ENCODE results near the gene TIPARP.

The TIPARP gene

GRCh38 chr3:156743859-156744258 lies 69.5 kb downstream of the TIPARP start:
- TF ChIP-seq CTCF (IDR thresholded peaks at IDR 0.05; ENCODE audit: insufficient read depth, missing control alignments): no peak
- no peak for FAIRE-seq
- DNase-seq (ENCODE audit: insufficient read length, low spot score): no peak

- FAIRE-seq (no peak), DNase-seq (ENCODE audit: insufficient read length, low spot score) (no peak)
- no peak for TF ChIP-seq CTCF (IDR thresholded peaks at IDR 0.05; ENCODE audit: insufficient read depth, missing control alignments)
Measured at GRCh38 chr3:156744631-156745030, 70.2 kb downstream of the TIPARP start.

- no peak for TF ChIP-seq CTCF (IDR thresholded peaks at IDR 0.05; ENCODE audit: insufficient read depth, missing control alignments)
- DNase-seq (ENCODE audit: insufficient read length, low spot score) (no peak), FAIRE-seq (no peak)
Measured at GRCh38 chr3:156745766-156746165, 71.4 kb downstream of the TIPARP start.

DNA sequence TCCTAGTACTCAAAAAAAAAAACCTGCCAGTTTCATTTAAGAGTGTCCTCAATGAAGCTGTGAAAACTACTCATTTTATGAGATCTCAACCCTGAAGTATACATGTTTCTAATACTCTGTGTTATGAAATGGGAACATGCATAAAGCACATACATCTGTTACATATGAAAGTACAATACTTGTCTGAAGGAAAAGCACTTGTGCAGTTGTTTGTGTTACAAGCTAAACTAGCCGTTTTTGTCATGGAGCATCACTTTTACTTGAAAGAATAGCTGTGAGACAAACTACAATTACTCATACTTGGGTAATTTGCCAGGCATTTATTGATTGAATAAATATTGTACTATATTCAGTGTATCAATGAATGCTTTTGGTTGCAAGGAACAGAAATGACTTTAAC lies 72.7 kb downstream of the TIPARP start:
- DNase-seq (ENCODE audit: insufficient read length, low spot score) (no peak), FAIRE-seq (no peak)
- no peak for TF ChIP-seq CTCF (IDR thresholded peaks at IDR 0.05; ENCODE audit: insufficient read depth, missing control alignments)

- FAIRE-seq (no peak), DNase-seq (ENCODE audit: insufficient read length, low spot score) (no peak)
- no peak for TF ChIP-seq CTCF (IDR thresholded peaks at IDR 0.05; ENCODE audit: insufficient read depth, missing control alignments)
Measured at GRCh38 chr3:156749244-156749643, 74.9 kb downstream of the TIPARP start.

DNA sequence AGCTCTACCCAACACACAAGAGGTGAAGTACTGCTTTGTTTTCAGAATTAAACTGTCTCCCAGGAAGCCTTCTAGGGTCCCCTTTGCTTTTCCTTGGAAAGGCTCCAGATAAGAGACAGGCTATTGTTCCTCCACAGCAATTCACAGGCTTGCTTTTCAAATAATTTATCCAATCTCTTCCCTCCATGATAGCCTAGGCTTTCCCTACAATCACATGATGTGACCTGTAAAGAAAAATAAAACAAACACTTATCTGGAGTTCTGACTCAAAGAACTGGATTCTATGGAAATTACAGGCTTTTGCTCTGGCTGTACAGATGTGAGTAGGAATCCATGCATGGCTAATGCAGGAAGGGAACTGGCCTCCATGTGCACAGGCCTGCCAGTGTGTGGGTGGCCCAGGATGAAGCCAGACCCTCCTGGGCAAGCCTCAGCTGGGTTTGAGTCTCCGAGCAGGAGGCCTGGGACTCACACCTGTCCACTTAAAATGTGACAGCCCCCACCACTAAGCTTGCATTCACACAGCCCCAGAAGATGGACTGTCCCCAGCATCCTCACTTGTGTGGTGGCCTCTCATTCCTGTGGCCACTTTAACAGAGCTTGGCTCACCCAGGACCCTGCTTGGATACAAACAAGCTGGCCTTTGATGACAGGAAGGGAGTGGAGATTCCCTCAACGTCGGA lies 75.9 kb downstream of the TIPARP start:
- FAIRE-seq (no peak), DNase-seq (ENCODE audit: insufficient read length, low spot score) (no peak)
- no peak for TF ChIP-seq CTCF (IDR thresholded peaks at IDR 0.05; ENCODE audit: insufficient read depth, missing control alignments)

DNA sequence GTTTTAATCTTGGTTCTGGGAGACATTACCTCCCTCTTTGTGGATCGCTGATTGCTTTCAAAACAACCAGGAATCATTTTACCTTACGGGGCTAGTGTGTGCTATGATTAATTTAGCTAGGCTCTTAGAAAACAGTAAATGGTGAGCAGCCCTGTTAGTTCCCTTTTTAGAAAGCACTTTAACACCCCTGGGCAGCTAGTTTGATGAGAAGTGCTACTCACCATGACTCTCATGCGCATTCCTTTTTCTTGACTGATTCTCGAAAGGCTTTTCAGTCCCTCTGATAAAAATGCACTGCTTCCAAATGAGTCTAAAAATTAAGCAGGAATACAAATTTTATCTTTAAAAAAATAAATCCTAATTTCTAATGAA lies 76.5 kb downstream of the TIPARP start:
- DNase-seq (ENCODE audit: insufficient read length, low spot score) (no peak), FAIRE-seq (no peak)
- no peak for TF ChIP-seq CTCF (IDR thresholded peaks at IDR 0.05; ENCODE audit: insufficient read depth, missing control alignments)

All from D721Med (cell line).